ENCODE measurements around the gene IL1R2.

- no peak for TF ChIP-seq AFF4 (CRISPR knock-in tag; IDR thresholded peaks at IDR 0.05; ENCODE audit: borderline replicate concordance)
- TF ChIP-seq NFYB (CRISPR knock-in tag; conservative IDR thresholded peaks at IDR 0.05; ENCODE audit: low read depth) = no peak
Observed at GRCh38 chr2:102030855-102031527, 39.2 kb downstream of the IL1R2 start.
